GM19324 (cell line): ENCODE results near the gene IL1F10.
A peak's percentile ranks its signal among the peaks of the same experiment; 100 is the strongest.
"Not testable (repeated sequence)": the region's sequence is repeated elsewhere in the genome, so short reads cannot be mapped to it uniquely, and the experiment has no call there.

Source experiments
- ATAC-seq: cut with Tn5 transposase; IDR thresholded peaks from one replicate; pipeline ENCODE4 v1.9.1; 2021; ENCODE audit warnings: mild to moderate bottlenecking, moderate library complexity; ENCODE audit not compliant: unreplicated experiment, low FRiP score

Gene IL1F10

DNA sequence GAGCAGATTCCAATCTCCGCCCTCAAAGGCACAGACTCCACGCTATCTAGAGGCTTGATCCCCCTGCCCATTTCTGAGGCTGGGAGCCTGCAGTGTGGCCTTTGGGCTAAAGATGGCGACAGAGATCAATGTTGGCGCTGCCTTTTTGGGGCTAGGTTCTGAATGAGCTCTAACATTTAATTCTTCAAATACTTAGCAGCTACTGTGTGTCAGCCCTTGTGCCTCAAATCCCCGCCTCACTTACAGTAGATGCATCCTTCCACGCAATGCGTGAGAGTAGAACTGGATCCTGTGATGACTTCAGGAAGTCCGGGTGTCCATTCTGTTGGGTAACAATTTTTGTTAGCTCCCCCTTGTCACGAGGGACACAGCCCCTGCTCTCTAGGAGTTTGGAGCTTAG, 12.4 kb downstream of the IL1F10 start:
- ATAC-seq = peak; percentile 43

DNA sequence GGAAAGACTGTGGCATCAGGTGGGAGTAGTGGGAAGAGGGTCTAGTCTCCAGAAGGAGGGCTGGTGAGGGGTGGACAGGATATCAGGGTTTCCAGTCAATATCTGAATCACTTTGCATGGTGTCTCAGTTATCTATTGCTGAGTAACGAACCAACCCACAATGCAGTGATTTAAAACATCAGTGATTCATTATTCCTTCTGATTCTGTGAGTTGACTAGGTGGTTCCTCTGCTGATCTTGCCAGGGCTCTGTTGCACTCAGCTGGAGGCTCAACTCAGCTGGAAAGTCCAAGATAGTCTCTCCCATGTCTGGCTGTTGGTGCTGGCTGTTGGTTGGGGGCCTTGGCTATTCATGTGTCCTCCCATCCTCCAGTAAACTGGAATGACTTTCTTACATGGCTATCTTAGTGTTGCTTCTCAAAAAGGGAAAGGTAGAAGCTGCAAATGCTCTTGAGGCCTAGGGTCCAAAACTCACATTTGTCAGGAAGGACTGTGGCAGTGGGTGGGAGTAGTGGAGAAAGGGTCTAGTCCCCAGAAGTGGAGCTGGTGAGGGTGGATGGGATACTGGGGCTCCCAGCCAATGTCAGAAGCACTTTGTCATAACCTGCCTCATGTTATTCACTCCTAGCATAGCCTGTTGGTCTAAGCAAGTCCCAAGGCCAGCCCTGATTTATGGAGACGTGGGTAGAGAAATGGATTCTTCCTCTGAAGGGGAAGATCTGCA, 13.9 kb downstream of the IL1F10 start:
- no peak for ATAC-seq

- no peak for ATAC-seq
Measured at GRCh38 chr2:113083296-113083695, 15.5 kb downstream of the IL1F10 start.

- no peak for ATAC-seq
Measured at GRCh38 chr2:113084249-113085000, 16.7 kb downstream of the IL1F10 start.

GRCh38 chr2:113085542-113085941, 17.8 kb downstream of the IL1F10 start:
- ATAC-seq = no peak

- ATAC-seq = no peak
Measured at GRCh38 chr2:113088213-113088992, 20.6 kb downstream of the IL1F10 start.

DNA sequence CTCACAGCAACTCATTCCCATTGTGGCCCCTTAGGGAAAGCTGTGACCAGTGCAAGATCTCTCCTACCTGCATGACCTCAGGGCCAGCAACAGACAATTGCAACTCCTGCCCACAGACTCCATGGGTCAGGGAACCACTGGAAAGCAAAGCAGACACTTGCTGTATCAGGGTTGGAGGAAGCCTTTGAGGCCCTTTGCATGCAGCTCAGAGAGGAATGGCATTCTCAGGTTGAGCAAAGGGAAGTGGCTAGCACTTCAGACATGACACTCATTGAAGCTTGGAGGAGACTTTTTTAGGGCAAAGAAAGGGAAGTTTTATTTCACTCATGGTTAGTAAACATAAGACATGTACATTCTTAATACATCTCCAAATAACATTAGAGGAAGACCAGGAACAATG, 22.1 kb downstream of the IL1F10 start:
- no peak for ATAC-seq

GRCh38 chr2:113091231-113091896, 23.6 kb downstream of the IL1F10 start:
- no peak for ATAC-seq

GRCh38 chr2:113092864-113093612, 25.3 kb downstream of the IL1F10 start:
- ATAC-seq = no peak

GRCh38 chr2:113093613-113093977, 25.8 kb downstream of the IL1F10 start:
- ATAC-seq = no peak

GRCh38 chr2:113096306-113096705, 28.5 kb downstream of the IL1F10 start:
- ATAC-seq = not testable (repeated sequence)

DNA sequence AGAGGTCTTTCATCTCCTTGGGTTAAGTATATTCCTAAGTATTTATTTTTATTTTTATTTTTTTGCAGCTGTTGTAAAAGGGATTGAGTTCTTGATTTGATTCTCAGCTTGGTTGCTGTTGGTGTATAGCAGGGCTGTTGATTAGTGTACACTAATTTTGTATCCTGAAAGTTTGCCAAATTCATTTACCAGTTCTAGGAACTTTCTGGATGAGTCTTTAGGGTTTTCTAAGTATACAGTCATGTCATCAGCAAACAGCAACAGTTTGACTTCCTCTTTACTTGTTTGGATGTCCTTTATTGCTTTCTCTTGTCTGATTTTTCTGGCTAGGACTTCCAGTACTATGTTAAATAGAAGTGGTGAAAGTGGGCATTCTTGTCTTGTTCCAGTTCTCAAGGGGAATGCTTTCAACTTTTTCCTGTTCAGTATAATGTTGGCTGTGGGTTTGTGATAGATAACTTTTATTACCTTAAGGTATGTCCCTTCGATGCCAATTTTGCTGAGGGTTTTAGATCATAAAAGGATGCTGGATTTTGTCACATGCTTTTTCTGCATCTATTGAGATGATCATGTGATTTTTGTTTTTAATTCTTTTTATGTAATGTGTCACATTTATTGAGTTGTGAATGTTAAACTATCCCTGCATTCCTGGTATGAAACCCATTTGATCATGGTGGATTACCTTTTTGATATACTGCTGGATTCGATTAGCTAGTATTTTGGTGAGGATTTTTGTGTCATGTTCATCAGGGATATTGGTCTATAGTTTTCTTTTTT, 29.3 kb downstream of the IL1F10 start:
- not testable (repeated sequence) for ATAC-seq

DNA sequence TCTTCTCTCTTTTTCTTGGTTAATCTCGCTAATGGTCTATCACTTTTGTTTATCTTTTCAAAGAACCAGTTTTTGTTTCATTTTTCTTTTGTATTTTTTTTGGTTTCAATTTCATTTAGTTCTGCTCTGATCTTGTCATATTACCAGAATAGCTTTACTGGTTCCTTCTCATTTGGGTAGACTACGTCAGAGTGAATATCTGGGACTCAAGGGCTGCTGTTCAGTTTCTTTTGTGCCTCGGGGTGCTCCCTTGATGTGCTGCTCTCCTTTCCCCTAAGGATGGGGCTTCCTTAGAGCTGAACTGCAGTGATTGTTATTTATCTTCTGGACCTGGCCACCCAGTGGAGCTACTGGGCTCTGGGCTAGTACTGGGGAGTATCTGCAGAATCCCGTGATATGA, 30.3 kb downstream of the IL1F10 start:
- ATAC-seq = no peak

DNA sequence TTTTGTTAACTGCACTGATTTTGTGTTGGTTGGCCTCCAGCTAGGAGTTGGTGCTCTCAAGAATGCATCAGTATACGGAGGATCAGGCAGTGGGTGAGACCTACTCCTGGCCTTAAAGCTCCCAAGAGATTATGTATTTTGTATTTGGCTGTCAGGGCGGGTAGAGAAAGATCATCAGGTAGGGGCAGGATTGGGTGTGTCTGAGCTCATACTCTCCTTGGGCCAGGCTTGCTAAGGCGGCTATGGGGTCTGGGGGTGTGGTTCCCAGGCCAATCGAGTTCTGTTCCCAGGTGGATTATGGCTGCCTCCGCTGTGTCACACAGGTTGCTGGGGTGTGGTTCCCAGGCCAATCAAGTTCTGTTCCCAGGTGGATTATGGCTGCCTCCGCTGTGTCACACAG, 30.8 kb downstream of the IL1F10 start:
- no peak for ATAC-seq

- no peak for ATAC-seq
Measured at GRCh38 chr2:113102133-113102532, 34.4 kb downstream of the IL1F10 start.

GRCh38 chr2:113103277-113103676, 35.5 kb downstream of the IL1F10 start:
- no peak for ATAC-seq

- no peak for ATAC-seq
Measured at GRCh38 chr2:113104054-113104611, 36.4 kb downstream of the IL1F10 start.

DNA sequence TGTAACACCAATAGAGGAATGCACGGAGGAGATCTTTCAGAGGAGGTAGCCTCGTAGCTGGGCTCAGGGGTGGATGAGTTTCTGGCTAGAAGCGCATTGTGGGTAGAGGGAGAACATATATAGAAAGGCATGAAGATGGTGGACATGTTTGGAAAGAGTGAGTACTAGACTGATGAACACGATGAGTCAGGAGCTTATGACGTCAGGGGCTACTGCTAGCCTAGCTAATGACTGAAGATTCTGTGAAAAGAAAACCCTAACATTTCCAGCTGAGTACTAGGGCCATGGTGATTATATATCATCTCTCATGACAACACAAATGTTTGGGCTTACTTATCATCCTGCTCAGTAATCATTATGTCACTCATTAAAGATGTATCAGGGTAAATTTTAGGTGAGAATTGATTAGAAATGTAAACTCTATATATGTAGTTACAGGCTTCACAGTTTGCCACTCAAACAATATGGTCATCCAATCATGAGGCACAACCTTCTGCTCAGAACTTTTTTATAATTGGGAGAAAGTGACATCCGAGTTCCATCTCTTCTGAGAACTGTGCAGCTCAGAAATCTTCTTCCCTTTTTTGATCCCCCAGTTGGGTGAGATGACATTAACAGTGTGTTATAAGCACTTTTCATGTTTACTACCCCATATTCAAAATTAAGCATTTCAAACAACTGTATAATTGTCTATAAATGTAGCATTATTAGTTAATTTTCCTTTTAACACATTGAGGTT, 37.4 kb downstream of the IL1F10 start:
- ATAC-seq = no peak
